ENCODE data around the gene POLR2A.

POLR2A gene

GRCh38 chr17:7508145-7508544, 24.0 kb downstream of the POLR2A start:
- DNase-seq (ENCODE audit: low read depth): no peak

GRCh38 chr17:7508846-7509245, 24.7 kb downstream of the POLR2A start:
- DNase-seq (ENCODE audit: low read depth): no peak

GRCh38 chr17:7509937-7510336, 25.8 kb downstream of the POLR2A start:
- DNase-seq (ENCODE audit: low read depth): no peak

- DNase-seq (ENCODE audit: low read depth): no peak
These were observed 26.9 kb downstream of the POLR2A start for GRCh38 chr17:7511108-7511507.

- DNase-seq (ENCODE audit: low read depth): no peak
These were observed 27.9 kb downstream of the POLR2A start for GRCh38 chr17:7512105-7512504.

GRCh38 chr17:7512824-7513540, 28.8 kb downstream of the POLR2A start:
- DNase-seq (ENCODE audit: low read depth): no peak

- no peak for DNase-seq (ENCODE audit: low read depth)
These were observed 29.8 kb downstream of the POLR2A start for GRCh38 chr17:7513850-7514419.

GRCh38 chr17:7515911-7516610, 31.9 kb downstream of the POLR2A start:
- no peak for DNase-seq (ENCODE audit: low read depth)

- DNase-seq (ENCODE audit: low read depth): peak; percentile 31
These were observed 38.9 kb downstream of the POLR2A start for GRCh38 chr17:7523033-7523432.

- DNase-seq (ENCODE audit: low read depth): no peak
These were observed 44.7 kb downstream of the POLR2A start for GRCh38 chr17:7528842-7529241.

- DNase-seq (ENCODE audit: low read depth): no peak
These were observed 46.1 kb downstream of the POLR2A start for GRCh38 chr17:7530023-7530900.

- no peak for DNase-seq (ENCODE audit: low read depth)
These were observed 53.9 kb downstream of the POLR2A start for GRCh38 chr17:7538050-7538449.

- DNase-seq (ENCODE audit: low read depth): no peak
These were observed 54.9 kb downstream of the POLR2A start for GRCh38 chr17:7538891-7539545.

- no peak for DNase-seq (ENCODE audit: low read depth)
These were observed 57.0 kb downstream of the POLR2A start for GRCh38 chr17:7541074-7541621.

- no peak for DNase-seq (ENCODE audit: low read depth)
These were observed 60.7 kb downstream of the POLR2A start for GRCh38 chr17:7544911-7545310.

GRCh38 chr17:7548585-7549400, 64.6 kb downstream of the POLR2A start, which contains the start of gene TNFSF12:
Gene TNFSF12 (plus strand): TSS chr17:7549058. CDS start chr17:7549154, 96 bp downstream.
- DNase-seq (ENCODE audit: low read depth): peak; percentile 26
